Stimulated activated CD4-positive, alpha-beta T cell treated with anti-CD3 and anti-CD28 coated beads, Interleukin-4, amount 100 ng/mL, for 48 hours (primary cell): ENCODE results near the gene SELP.
"Not testable (repeated sequence)": the region's sequence is repeated elsewhere in the genome, so short reads cannot be mapped to it uniquely, and the experiment has no call there.

ENCODE experiments used
- DNase-seq, 2 donors: peaks; one replicate each; pipeline ENCODE4 v3.0.0-alpha.2; 2020; ENCODE audit warnings: low read depth in 2 of 2

SELP gene

GRCh38 chr1:169630006-169630405 is at the start of gene SELP:
SELP (minus strand) TSS chr1:169630124; CDS start chr1:169630074, 50 bp downstream.
- DNase-seq = no peak

DNA sequence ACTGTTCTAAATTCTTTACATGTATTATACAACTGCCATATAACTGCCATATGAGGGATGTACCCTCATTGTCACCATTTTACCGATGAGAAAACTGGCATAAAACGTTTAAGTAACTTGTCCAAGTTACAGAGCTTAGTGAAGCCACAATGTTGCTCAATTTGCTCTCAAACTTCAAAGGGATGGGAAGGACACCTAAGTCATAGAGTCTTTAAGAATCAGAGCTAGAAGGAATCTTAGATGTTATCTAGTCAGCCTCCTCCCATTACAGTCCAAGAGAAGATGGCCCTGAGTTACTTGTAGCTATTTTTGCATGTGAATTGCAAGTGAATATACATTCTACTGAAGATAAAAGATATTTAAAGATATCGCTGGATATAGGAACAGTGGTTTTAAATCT is 49.8 kb upstream of the SELP start:
- DNase-seq = no peak

GRCh38 chr1:169676001-169676400 is 46.1 kb upstream of the SELP start:
- no peak for DNase-seq

DNA sequence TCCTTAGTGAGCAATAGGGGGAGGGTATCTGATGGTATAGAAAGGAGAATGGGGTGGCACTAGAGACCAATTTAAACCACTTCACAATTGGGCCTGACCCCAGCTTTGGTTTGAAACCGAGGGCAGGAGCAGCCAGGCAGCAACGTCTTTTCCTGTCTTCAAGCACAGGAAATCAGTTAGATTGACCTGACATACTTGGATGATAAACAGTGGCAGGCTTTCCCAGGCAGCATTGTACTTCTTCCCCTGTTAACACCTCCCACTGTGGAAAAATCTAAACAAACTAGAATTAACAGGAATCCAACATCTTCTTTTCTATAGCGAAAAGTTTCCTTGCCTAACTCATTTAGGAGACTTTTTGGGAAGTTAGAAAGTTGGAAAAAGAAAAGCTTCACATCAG is 40.9 kb upstream of the SELP start:
- no peak for DNase-seq

DNA sequence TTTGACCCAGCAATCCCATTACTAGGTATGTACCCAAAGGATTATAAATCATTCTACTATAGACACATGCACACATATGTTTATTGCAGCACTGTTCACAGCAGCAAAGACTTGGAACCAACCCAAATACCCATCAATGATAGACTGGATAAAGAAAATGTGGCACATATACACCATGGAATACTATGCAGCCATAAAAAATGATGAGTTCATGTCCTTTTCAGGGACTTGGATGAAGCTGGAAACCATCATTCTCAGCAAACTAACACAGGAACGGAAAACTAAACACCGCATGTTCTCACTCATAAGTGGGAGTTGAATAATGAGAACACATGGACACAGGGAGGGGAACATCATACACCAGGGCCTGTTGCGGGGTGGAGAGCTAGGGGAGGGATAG is 40.3 kb upstream of the SELP start:
- DNase-seq = not testable (repeated sequence)

DNA sequence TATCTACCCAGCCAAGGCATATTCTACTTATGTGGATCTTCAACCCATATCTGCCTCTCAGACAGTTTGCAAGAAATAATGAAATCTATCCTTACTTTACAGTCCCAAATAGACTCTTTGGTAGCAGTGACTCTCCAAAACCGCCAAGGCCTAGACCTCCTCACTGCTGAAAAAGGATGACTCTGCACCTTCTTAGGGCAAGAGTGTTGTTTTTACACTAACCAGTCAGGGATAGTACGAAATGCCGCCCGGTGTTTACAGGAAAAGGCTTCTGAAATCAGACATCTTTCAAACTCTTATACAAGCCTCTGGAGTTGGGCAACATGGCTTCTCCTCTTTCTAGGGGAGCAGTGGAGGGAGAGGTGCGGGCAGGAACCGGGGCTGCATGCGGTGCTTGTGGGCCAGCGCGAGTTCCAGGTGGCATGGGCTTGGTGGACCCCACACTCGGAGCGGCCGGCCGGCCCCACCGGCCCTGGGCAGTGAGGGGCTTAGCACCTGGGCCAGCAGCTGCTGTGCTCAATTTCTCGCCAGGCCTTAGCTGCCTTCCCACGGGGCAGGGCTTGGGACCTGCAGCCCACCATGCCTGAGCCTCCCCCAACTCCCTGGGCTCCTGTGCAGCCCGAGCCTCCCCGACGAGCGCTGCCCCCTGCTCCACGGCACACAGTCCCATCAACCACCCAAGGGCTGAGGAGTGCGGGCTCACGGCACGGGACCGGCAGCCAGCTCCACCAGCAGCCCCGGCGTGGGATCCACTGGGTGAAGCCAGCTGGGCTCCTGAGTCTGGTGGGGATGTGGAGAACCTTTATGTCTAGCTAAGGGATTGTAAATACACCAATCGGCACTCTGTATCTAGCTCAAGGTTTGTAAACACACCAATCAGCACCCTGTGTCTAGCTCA is 38.0 kb upstream of the SELP start:
- not testable (repeated sequence) for DNase-seq

- not testable (repeated sequence) for DNase-seq
Observed at GRCh38 chr1:169667227-169667639, 37.3 kb upstream of the SELP start.

GRCh38 chr1:169662680-169663079 is 32.8 kb upstream of the SELP start:
- DNase-seq = not testable (repeated sequence)

GRCh38 chr1:169661066-169661465 is 31.1 kb upstream of the SELP start:
- DNase-seq = not testable (repeated sequence)

- DNase-seq = not testable (repeated sequence)
Observed at GRCh38 chr1:169658777-169659176, 28.9 kb upstream of the SELP start.

DNA sequence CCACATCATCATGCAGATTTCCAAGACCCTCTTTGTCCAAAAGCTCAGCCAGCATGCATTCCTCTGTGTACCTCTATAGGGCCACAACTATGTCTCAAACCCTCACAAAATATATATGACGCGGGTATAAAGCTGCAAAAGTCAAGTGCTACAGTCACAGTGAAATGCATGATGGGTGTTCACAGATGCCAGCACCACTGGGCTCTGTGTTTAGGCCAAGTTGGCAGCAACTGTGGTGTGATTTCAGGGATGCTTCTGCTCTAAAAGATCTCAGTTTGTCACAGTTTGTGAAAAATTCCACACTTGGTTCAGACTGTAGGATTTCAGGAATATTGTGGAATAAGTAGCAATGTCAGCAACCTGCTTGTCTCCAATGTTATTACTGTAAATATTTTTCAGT is 23.9 kb upstream of the SELP start:
- DNase-seq = no peak

DNA sequence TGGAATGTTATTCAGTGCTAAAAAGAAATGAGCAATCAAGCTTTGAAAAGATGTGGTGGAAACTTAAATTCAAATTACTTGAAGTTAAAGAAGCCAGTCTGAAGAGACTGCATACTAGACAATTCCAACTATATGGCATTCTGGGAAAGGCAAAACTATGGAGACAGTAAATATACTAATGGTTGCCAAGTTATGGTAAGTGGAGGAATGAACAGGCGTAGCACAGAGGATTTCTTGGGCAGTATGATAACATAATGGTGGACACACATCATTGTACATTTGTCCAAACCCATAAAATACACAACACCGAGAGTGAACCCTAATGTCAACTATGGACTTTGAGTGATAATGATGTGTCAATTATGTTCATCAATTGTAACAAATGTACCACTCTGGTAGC is 21.1 kb upstream of the SELP start:
- DNase-seq = no peak

DNA sequence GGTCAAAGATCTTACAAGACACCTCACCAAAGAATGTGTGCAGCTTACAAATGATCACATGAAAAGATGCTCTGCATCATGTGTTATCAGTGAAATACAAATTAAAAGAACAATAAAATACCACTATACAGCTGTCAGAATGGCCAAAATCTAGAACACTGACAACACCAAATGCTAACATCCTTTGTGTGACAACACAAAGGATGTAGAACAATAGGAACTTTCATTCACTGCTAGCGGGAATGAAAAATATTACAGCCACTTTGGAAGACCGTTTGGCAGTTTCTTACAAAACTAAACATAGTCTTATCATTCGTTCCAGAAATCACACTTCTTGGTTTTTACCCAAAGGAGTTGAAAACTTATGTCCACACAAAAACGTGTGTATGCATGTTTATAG is 20.6 kb upstream of the SELP start:
- no peak for DNase-seq

GRCh38 chr1:169648709-169649108 is 18.8 kb upstream of the SELP start:
- DNase-seq = no peak

DNA sequence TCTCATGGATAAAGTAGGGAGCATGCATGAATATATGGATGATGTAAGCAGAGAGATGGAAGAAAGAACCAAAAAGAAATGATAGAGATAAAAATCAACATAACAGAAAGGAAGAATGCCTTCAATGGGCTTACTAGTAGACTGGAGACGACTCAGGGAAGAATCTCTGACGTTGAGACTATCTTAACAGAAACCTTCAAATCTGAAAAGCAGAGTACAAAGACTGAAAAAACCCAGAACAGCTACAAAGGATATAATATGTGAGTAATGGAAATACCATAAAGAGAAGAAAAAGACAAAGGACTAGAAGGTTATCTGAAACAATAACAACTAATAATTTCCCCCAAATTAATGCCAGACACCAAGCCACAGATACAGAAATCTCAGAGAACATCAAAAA is 18.3 kb upstream of the SELP start:
- no peak for DNase-seq

DNA sequence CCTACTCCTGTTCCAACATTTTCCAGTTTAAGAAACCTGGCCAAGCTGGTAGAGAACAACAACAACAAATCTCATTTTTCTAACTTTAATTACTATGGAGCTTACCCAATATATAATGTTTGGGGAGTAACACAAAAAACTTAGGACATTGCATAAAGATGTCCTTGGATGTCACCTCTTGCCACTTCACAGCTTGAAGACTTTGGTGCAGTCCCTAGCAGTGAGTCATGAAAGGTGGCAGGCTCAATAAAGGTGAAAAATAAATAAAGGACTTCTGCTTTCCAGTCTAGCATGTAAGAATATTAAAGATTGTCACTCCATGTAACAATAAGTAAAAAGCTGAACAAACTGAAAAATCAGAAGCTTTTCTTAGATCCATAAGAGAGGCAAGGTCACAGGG is 17.6 kb upstream of the SELP start:
- no peak for DNase-seq

DNA sequence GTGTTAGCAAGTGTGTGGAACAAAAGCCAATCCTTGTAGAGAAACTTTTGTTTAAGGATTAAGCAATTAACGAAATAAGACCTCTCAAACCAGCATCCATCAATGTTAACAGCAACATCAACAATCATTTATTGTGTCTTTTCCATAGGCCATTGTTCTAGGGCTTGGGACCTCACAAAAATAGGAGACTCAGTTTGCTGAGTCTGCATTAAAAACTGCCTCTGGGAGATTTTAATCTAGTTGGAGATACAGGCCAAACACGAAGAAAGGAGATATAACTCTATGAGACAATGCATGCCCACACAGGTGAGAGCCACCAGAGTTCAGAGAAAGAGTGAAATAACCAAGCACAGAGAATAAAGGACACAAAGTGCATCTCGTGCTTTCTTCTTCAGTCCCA is 14.4 kb upstream of the SELP start:
- no peak for DNase-seq

- no peak for DNase-seq
Observed at GRCh38 chr1:169634877-169635276, 5.0 kb upstream of the SELP start.

DNA sequence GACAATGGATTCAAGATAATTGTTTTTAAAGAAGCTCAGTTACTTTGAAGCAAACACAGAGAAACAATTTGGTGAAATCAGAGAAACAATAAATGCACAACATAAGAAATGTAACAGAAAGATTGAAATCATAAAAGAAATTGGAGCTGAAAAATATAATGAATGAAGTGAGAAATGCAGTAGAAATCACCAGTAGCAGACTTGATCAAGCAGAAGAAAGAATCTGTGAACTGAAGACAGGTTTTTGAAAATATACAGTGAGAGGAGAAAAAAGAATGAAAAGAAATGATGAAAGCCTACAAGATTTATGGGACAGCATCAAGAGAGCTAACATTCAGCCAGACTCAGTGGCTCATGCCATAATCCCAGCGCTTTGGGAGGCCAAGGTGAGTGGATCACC is 4.2 kb upstream of the SELP start:
- no peak for DNase-seq

- no peak for DNase-seq
Observed at GRCh38 chr1:169631249-169631648, 1.3 kb upstream of the SELP start.

- no peak for DNase-seq
Observed at GRCh38 chr1:169624912-169625311, 5.0 kb downstream of the SELP start.

GRCh38 chr1:169624122-169624521 is 5.8 kb downstream of the SELP start:
- no peak for DNase-seq

DNA sequence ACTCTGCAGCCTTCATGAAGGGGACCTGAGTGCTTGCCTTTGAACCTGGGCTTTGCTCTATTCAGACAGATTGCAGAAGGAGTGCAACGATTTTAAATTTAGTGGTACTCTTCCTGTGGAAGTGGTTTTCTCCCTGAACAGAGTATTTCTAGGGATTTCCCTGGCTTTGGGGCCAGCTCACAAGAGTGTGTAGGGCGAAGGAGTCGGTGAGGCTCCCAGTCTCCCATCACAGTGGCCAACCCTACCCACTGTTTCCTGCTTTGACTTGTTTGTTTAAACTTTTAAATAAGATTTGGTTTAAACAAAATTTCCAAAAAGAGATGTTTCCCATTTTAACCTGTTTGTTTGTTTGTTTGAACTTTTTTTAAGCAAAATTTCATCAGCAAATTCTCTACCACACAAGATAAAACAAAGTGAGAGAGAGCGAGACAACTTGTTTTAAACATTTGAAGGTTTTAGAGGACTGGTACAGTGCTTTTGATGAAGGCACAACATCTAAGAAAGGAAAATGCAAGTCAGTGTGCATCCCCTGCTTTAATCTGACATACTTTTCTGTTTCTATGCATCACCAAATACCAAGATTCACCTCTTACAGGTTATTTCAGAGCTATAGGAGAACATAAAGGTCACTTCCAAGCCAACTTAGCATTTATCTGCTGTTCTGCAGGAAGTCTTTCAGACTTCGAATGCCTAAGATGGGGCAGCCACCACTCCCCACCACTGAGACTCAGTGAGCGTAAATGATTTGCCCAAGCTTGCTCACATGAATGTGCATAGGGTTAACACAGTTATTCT is 6.6 kb downstream of the SELP start:
- no peak for DNase-seq
